ENCODE measurements around the gene SLC1A4.

DNA sequence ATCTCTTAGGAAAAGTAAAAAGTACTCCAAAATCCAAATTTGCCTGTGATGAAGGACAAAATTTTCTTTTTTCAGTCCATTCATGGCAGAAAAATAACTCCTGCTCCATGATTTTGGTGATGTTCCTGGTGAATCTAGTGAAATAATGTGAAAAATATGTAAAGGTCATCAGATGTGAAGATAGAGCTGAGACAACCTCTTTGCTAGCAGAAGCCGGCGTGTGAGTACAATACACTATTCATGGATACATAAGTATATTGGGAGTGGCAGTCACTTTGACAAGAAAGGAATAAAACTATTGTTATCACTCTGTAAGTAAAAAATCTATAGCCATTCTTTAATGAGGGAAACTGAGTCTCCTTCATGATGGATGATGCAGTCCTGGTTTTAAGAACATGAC lies 6.3 kb upstream of the SLC1A4 start:
- TF ChIP-seq FOS (IDR thresholded peaks at IDR 0.05; ENCODE audit: low read depth, low read length) (no peak), SMC3 (IDR thresholded peaks at IDR 0.05; ENCODE audit: low read depth, low read length) (no peak), CTCF (conservative IDR thresholded peaks at IDR 0.05; ENCODE audit: low read depth, low read length) (no peak), CEBPB (IDR thresholded peaks at IDR 0.05; ENCODE audit: low read depth, low read length) (no peak), POLR2A (IDR thresholded peaks at IDR 0.05; ENCODE audit: low read depth, low read length) (no peak), MXI1 (IDR thresholded peaks at IDR 0.05; ENCODE audit: borderline replicate concordance, low read depth, low read length) (no peak), RAD21 (IDR thresholded peaks at IDR 0.05; ENCODE audit: low read length) (no peak)

Data from IMR-90 (cell line).